HG03432 (cell line): ENCODE results near the gene FGF14.
"Not testable (repeated sequence)": the region's sequence is repeated elsewhere in the genome, so short reads cannot be mapped to it uniquely, and the experiment has no call there.

Experiments
- ATAC-seq: cut with Tn5 transposase; IDR thresholded peaks from one replicate; pipeline ENCODE4 v1.9.1; 2021; ENCODE audit warnings: mild to moderate bottlenecking, moderate library complexity; ENCODE audit not compliant: unreplicated experiment

The FGF14 gene

GRCh38 chr13:102055090-102055779 is 346.6 kb downstream of the FGF14 start:
- ATAC-seq = no peak

DNA sequence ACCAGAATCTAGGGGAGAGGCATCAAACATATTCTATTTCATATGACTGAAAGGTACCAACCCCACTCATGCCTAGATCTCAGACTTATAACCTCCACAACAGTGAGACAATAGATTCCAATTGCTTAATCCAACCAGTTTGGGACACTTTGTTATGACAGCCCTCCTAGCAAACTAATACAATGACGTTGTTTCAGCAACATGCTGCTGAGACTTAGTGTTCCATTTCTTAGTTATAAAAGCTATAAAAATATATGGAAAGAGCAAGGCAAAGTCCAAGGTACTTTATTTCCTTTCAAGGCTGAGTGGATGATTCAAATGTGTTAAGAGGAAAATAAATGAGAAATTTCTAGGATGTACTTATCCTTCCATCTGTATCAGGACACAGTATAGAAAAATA is 352.0 kb downstream of the FGF14 start:
- ATAC-seq = no peak

DNA sequence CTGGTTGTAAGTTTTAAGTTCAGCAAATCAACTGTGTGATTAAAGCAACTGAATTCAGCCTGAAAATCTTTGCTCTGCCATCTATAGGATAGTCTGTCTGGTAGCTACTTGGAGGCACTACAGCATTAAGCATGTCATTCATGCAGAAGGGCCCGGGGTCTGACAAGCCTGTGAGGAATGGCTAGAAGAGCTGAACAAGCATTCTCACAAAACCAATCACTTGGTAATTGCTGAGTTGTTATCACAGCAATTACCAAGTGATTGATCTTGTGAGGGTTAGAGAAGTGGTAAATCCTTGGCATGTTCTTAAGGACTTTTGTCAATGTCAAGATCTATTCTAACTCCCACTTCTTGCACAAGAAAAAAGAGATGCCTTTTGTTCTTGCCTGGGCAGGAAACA is 356.1 kb downstream of the FGF14 start:
- ATAC-seq = no peak

- ATAC-seq = no peak
These were observed 359.1 kb downstream of the FGF14 start for GRCh38 chr13:102042746-102043145.

GRCh38 chr13:102041544-102041943 is 360.3 kb downstream of the FGF14 start:
- no peak for ATAC-seq

DNA sequence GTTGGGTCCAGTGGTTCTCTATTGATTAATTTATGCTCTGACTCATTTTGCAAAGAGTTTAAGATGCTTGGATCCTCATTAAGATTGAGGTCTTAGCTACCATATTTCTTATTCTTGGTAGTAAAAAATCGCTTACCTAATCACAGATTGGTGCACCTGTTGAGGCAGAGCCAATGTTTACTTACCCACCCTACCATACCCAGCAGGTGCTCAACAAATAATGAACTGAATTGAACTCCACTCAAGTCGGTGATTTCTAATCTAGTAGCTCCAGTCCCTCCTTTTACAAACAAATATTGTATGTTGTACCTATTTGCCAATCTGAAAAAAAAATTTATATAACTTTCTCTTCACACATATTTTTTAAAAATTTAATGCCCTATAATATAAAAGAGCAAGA is 361.0 kb downstream of the FGF14 start:
- no peak for ATAC-seq

GRCh38 chr13:102039264-102039663 is 362.6 kb downstream of the FGF14 start:
- no peak for ATAC-seq

DNA sequence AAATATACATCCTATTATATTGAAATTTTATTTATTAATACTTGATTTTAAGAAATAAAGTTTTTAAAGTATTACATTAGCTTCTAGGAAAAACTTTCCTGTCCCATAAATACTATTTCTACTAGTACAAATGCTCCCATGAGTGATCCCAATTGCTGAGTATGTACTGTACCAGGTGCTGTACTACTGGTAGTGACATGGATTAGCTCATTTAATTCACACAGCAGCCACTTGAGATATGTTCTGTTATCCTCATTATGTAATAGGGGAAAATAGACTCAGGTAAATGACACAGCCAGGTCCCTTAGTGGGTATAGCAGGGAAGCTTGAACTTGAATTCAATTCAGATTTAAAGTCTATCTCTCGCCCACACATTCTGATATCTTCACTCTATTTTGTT is 363.1 kb downstream of the FGF14 start:
- no peak for ATAC-seq

- ATAC-seq = no peak
These were observed 365.9 kb downstream of the FGF14 start for GRCh38 chr13:102035969-102036368.

DNA sequence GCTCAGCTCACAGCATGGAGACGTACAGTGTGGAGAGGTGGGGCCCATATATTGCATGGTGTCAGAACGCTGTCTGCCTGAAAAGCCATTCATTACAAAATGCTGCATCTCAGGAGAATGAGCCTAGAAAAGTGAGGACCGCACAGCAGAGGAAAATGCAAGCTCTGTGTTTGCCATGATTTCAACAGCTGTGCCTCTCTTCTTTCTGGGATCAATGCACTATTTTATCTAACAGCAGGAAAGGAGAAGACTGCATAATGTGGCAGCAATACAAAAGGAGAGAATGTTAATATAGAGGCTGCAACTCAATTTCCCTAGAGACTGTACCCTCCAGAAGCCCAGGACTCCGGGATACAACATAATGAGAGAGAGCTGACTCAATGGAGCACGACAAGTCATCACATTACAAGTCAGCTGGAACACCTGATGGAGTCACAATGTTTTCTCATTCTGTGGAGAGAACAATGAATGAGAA is 368.0 kb downstream of the FGF14 start:
- no peak for ATAC-seq

DNA sequence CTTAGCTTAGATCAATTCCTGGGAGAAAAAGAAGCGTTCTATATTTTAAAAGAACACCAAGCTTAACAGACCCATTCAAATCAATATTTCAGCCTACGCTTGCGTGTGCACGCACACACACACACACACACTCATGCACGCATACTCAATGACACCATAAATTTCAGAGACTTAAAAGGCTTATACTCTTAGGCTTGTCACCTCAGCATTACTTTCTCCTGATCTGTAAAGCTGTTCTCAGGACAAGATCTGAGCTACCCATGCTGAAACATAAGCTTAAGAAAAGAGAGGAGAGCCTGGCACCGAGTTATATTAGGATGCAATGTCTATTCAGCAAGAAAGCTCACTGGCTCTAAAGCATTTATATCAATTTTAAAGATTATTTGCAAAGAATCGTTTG is 368.5 kb downstream of the FGF14 start:
- ATAC-seq = no peak

DNA sequence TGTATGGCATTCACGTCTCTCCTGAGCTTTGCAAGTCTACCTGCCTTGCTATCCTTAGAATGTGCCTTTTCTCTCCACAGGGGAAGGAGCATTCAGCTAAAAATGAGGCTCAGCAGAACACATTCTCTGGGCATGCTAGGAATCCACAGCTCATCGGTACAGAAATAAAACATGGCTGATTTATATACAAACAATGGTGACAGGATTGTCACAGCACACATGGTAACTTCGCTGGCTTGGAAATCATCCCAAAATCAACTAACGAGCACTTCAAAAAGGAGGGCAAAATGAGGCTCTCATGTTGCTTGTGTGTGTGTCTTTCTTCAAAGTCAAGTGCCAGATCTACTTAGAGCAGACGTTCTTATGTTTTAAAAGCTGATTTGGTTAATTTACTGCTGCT is 373.0 kb downstream of the FGF14 start:
- ATAC-seq = no peak

GRCh38 chr13:102028206-102028605 is 373.6 kb downstream of the FGF14 start:
- no peak for ATAC-seq

GRCh38 chr13:102021777-102022176 is 380.1 kb downstream of the FGF14 start:
- ATAC-seq = no peak

GRCh38 chr13:102020611-102021216 is 381.1 kb downstream of the FGF14 start:
- ATAC-seq = no peak

GRCh38 chr13:102018716-102019115 is 383.1 kb downstream of the FGF14 start:
- ATAC-seq = no peak

DNA sequence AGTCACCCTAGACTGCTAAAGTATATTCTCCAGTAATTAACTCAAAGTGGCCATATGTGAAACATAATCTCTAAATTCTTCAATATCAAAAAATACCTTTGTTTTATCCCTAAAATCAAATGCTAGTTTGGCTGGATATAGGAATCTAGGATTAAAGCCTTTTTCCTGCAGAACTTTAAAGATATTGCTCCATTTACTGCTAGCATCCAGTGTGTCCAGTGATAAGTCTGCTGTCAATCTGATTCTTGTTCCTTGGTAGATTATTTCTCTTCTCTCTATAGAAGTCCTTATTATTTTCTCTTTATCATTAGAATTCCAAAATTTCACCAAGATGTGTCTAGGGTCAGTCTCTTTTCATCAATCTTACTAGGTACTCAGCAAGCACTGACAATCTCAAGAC is 384.6 kb downstream of the FGF14 start:
- no peak for ATAC-seq

GRCh38 chr13:102012299-102013293 is 389.3 kb downstream of the FGF14 start:
- no peak for ATAC-seq

- not testable (repeated sequence) for ATAC-seq
These were observed 390.4 kb downstream of the FGF14 start for GRCh38 chr13:102011455-102011854.

GRCh38 chr13:102003848-102004570 is 397.8 kb downstream of the FGF14 start:
- ATAC-seq = no peak

DNA sequence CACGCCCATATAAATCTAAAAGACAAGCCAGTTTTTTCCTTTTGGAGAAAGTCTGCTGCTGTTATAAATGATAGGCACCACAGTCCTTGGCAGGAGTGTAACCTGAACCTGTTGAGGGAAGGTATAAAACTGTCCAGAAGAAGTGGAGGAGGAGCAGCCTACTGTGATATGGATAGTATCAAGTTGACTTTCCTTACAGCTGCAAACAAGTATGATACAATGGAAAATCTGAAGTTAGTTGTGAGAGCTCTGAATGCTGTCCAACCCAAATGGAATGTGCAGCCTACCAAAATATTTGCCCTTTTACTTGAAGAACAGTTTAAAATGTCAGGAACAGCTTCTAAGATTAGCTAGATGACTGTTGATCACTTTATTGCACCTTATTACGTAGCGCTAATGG is 399.6 kb downstream of the FGF14 start:
- ATAC-seq = no peak
